Large intestine (tissue), 3 donors: Measurements from ENCODE around the gene CNTROB. TPM values are rescaled to one million over a fixed set of nuclear protein-coding genes. Genes with fewer than 3 reads are reported as not detected.
"Not testable (repeated sequence)": the region's sequence is repeated elsewhere in the genome, so short reads cannot be mapped to it uniquely, and the experiment has no call there.

Source experiments
- DNase-seq, 2 donors: peaks; one replicate each; pipeline versions ENCODE4 v3.0.0 to v3.0.0-alpha.2; 2013
- H3K27ac ChIP-seq: one replicate; pipeline ENCODE4 v1.5.1; 2013; ENCODE audit warnings: low read length
- H3K27me3 ChIP-seq: 2 replicates; pipeline ENCODE4 v1.6.1; 2013; ENCODE audit warnings: low read length; ENCODE audit not compliant: control insufficient read depth, insufficient read depth
- H3K36me3 ChIP-seq: 2 replicates; pipeline ENCODE4 v1.6.1; 2013; ENCODE audit warnings: low read length; ENCODE audit not compliant: control insufficient read depth, insufficient read depth
- H3K4me1 ChIP-seq: one replicate; pipeline ENCODE4 v1.6.1; 2013; ENCODE audit warnings: low read length; ENCODE audit not compliant: control insufficient read depth, insufficient read depth
- H3K4me3 ChIP-seq: one replicate; pipeline ENCODE4 v1.5.1; 2013; ENCODE audit warnings: low read length
- H3K9me3 ChIP-seq: one replicate; pipeline ENCODE4 v1.6.1; 2013; ENCODE audit warnings: mild to moderate bottlenecking, low read depth, low read length, moderate library complexity; ENCODE audit not compliant: control insufficient read depth
- WGBS: methylation state at CpG from one replicate; pipeline ENCODE4 v1.1.5; 2013; ENCODE audit warnings: low lambda C conversion rate; ENCODE audit not compliant: insufficient coverage; 5-methylcytosine and 5-hydroxymethylcytosine counted together
- polyA plus RNA-seq: library from polyadenylated mRNA; unstranded; fragments of 120-200 nt; gene quantifications from one replicate; pipeline ENCODE4 v1.2.1, GENCODE V29; 2013

CNTROB gene
- polyA plus RNA-seq, 1 donor = 30.1 TPM

DNA sequence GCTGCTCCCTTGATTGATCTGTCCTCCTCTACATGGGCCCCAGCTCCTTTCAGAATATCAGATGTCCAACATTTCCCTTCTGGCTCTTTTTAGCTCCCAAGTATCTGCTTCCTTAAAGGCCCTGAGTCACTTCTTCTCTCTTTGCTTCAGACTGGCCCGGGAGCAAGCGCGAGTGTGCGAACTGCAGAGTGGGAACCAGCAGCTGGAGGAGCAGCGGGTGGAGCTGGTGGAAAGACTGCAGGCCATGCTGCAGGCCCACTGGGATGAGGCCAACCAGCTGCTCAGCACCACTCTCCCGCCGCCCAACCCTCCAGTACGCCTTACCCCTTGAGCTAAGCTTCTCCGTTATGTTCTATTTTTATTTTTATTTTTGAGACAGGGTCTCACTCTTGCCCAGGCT lies 12.3 kb downstream of the CNTROB start:
- Histone ChIP-seq H3K9me3 (no peaks in the 10 kb centered on the region), H3K4me1 (no peaks in the 10 kb centered on the region), H3K4me3 (no peak overlapping the region), H3K27me3 (no peaks in the 10 kb centered on the region), H3K27ac (no peak overlapping the region), H3K36me3 (peaks cover 80% of the 10 kb centered on the region)
- no peak for DNase-seq
- WGBS = no CpG with 5 or more reads among the region's 9 CpGs

DNA sequence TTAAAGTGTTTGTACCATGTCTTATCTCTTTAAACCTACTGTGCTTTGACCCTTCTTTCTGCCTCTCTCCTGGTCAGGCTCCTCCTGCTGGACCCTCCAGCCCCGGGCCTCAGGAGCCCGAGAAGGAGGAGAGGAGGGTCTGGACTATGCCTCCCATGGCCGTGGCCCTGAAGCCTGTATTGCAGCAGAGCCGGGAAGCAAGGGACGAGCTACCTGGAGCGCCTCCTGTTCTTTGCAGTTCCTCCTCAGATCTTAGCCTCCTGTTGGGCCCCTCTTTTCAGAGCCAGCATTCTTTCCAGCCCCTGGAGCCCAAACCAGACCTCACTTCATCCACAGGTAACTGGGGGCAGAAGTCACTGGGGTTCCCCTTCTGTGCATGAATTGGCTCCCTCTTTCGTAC lies 13.6 kb downstream of the CNTROB start:
- no peak overlapping the region for H3K27ac ChIP-seq
- no peaks in the 10 kb centered on the region for H3K9me3 ChIP-seq
- H3K4me1 ChIP-seq = no peaks in the 10 kb centered on the region
- no CpG with 5 or more reads among the region's 7 CpGs for WGBS
- H3K4me3 ChIP-seq = no peak overlapping the region
- no peak for DNase-seq
- H3K36me3 ChIP-seq = peaks cover 71% of the 10 kb centered on the region
- H3K27me3 ChIP-seq = no peaks in the 10 kb centered on the region

DNA sequence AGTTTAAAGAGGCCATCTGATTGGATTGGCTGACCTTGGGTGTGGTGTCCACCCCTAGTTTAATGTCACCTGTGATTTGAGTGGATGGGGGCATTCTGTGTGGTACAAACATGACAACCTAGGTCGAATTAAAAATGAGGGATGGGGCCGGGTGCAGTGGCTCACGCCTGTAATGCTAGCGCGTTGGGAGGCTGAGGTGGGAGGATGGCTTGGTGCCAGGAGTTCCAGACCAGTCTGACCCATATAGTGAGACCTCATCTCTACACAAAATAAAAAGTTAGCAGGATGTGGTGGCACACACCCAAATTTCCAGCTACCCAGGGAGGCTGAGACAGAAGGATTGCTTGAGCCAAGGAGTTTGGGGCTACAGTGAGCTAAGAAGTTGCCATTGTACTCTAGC lies 14.4 kb downstream of the CNTROB start:
- no peaks in the 10 kb centered on the region for H3K4me1 ChIP-seq
- WGBS = no CpG with 5 or more reads among the region's 5 CpGs
- DNase-seq = no peak
- no peak overlapping the region for H3K4me3 ChIP-seq
- no peaks in the 10 kb centered on the region for H3K27me3 ChIP-seq
- no peaks in the 10 kb centered on the region for H3K9me3 ChIP-seq
- peaks cover 66% of the 10 kb centered on the region for H3K36me3 ChIP-seq
- no peak overlapping the region for H3K27ac ChIP-seq

GRCh38 chr17:7947651-7948050 lies 15.6 kb downstream of the CNTROB start:
- WGBS = no CpG with 5 or more reads among the region's 5 CpGs
- Histone ChIP-seq H3K27me3 (no peaks in the 10 kb centered on the region), H3K9me3 (no peaks in the 10 kb centered on the region), H3K4me3 (no peak overlapping the region), H3K36me3 (peaks cover 60% of the 10 kb centered on the region), H3K27ac (no peak overlapping the region), H3K4me1 (no peaks in the 10 kb centered on the region)
- no peak for DNase-seq

- H3K27ac ChIP-seq = no peak overlapping the region
- no peak overlapping the region for H3K4me3 ChIP-seq
- H3K9me3 ChIP-seq = no peaks in the 10 kb centered on the region
- no peaks in the 10 kb centered on the region for H3K27me3 ChIP-seq
- WGBS = no CpG with 5 or more reads among the region's 3 CpGs
- H3K36me3 ChIP-seq = peaks cover 35% of the 10 kb centered on the region
- DNase-seq = no peak
- H3K4me1 ChIP-seq = no peaks in the 10 kb centered on the region
Measured at GRCh38 chr17:7950578-7950977, 18.6 kb downstream of the CNTROB start.

- WGBS = 33% methylated on average over 1 of the region's 5 CpGs
- Histone ChIP-seq H3K27me3 (no peaks in the 10 kb centered on the region), H3K4me3 (no peak overlapping the region), H3K9me3 (no peaks in the 10 kb centered on the region), H3K27ac (no peak overlapping the region), H3K36me3 (peaks cover 28% of the 10 kb centered on the region), H3K4me1 (no peaks in the 10 kb centered on the region)
- no peak for DNase-seq
Measured at GRCh38 chr17:7951143-7951792, 19.3 kb downstream of the CNTROB start.

- H3K27ac ChIP-seq, H3K9me3 ChIP-seq, H3K4me3 ChIP-seq, H3K4me1 ChIP-seq, DNase-seq, H3K27me3 ChIP-seq: not testable (repeated sequence)
- no CpG with 5 or more reads among the region's 13 CpGs for WGBS
- H3K36me3 ChIP-seq = peaks cover 13% of the 10 kb centered on the region
Measured at GRCh38 chr17:7953266-7953665, 21.3 kb downstream of the CNTROB start.

DNA sequence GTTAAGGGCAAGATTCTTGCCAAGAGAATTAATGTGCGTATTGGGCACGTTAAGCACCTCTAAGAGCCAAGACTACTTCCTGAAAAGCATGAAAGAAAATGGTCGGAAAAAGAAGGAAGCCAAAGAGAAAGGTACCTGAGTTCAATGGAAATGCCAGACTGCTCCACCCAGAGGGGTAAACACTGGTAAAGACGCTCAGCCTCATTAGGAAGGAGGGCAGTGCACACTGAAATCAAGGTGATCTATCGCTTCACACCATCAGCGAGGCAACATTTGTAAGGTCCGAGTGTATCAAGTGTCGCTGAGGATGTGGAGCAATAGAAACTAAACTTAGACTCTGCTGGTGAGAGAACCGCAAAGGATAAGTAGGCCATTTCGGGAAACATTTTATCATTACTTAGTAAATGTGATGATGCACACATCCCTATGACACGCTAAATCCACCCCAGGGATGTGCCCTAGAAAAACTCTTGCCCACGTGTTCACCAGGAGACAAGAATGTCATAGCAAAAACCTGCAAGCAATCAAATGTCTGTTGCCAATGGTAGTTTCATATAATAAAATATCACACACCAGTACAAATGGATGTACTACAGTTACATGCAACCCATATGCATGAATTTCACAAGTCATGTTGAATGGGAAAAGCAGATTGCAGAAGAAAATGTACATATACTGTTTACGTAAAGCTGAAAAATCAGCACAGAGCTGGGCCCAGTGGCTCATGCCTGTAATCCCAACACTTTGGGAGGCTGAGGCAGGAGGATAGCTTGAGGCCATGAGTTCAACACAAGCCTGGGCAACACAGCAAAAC lies 23.6 kb downstream of the CNTROB start:
- WGBS = no CpG with 5 or more reads among the region's 13 CpGs
- Histone ChIP-seq H3K27ac (no peak overlapping the region), H3K4me1 (no peaks in the 10 kb centered on the region), H3K36me3 (no peaks in the 10 kb centered on the region), H3K9me3 (no peaks in the 10 kb centered on the region), H3K27me3 (no peaks in the 10 kb centered on the region), H3K4me3 (no peak overlapping the region)
- DNase-seq = no peak

DNA sequence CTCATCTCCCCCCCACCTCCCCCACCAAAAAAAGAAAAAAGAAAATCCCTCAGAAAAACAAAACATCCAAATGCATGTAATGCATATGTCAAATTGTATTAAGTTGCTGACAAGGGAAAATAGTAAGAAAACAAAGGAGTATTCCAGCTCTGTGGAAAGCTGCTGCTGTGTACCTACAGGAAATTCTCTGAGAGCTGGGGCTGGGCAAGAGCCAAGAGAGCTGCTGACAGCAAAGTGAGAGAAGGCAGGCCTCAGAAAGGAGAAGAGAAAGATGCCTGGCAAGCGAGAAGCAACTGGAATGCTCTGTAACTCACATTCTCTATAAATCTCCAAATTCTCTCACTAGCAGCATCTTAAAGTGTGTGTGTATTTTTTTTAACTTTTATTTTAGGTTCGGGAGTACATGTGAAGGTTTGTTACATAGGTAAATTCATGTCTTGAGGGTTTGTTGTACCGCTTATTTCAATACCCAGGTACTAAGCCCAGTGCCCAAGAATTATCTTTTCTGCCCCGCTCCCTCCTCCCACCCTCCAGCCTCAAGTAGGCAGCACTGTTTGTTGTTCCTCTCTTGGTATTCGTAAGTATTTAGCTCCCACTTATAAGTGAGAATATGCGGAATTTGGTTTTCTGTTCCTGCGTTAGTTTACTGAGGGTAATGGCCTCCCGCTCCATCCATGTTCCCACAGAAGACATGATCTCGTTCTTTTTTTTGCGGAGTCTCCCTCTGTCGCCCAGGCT lies 24.4 kb downstream of the CNTROB start:
- H3K9me3 ChIP-seq = no peaks in the 10 kb centered on the region
- H3K36me3 ChIP-seq = no peaks in the 10 kb centered on the region
- no peaks in the 10 kb centered on the region for H3K4me1 ChIP-seq
- H3K27me3 ChIP-seq = no peaks in the 10 kb centered on the region
- DNase-seq = peak; percentile 10 to 19
- no peak overlapping the region for H3K27ac ChIP-seq
- WGBS = 100% methylated on average over 2 of the region's 11 CpGs
- H3K4me3 ChIP-seq = no peak overlapping the region

GRCh38 chr17:7959503-7960253 lies 27.7 kb downstream of the CNTROB start:
- H3K36me3 ChIP-seq = no peaks in the 10 kb centered on the region
- no peaks in the 10 kb centered on the region for H3K4me1 ChIP-seq
- H3K4me3 ChIP-seq = no peak overlapping the region
- no peak overlapping the region for H3K27ac ChIP-seq
- DNase-seq = no peak
- no peaks in the 10 kb centered on the region for H3K27me3 ChIP-seq
- no peaks in the 10 kb centered on the region for H3K9me3 ChIP-seq
- no CpG with 5 or more reads among the region's 9 CpGs for WGBS
